PC-9 (cell line): ENCODE measurements around the gene CDK3.

Source experiments
- CTCF ChIP-seq: fragments of 200-600 bp; sonication (generic); conservative IDR thresholded peaks from 2 replicates; pipeline ENCODE4 v1.6.1; 2017; ENCODE audit warnings: mixed run types, antibody characterized with exemption, mild to moderate bottlenecking, moderate library complexity
- EZH2 ChIP-seq: fragments of 200-600 bp; sonication (generic); IDR thresholded peaks from 2 replicates; pipeline ENCODE4 v1.8.0; 2017; ENCODE audit warnings: antibody characterized with exemption, low read depth

- no peak for TF ChIP-seq CTCF
- no peak for TF ChIP-seq EZH2
Observed at GRCh38 chr17:76040376-76040775, 39.7 kb downstream of the CDK3 start.
